ENCODE results near the gene ZNF319.
A peak's percentile ranks its signal among the peaks of the same experiment; 100 is the strongest.

The ZNF319 gene

GRCh38 chr16:57999971-58000705, at the start of gene ZNF319:
Gene ZNF319, minus strand, starts transcription at chr16:58000672. Its CDS starts 2,407 bp downstream, at chr16:57998265.
- FAIRE-seq = no peak

GRCh38 chr16:58049232-58050185, 49.0 kb upstream of the ZNF319 start:
- peak; percentile 83 for FAIRE-seq

More at GRCh38 chr16:57999971-58000705, at the start of gene ZNF319:
- DNase-seq (ENCODE audit: insufficient read length, low spot score) = no peak

GRCh38 chr16:58048494-58049231, 48.2 kb upstream of the ZNF319 start:
- no peak for DNase-seq (ENCODE audit: insufficient read length, low spot score)
- FAIRE-seq = peak; percentile 68

More at GRCh38 chr16:58049232-58050185, 49.0 kb upstream of the ZNF319 start:
- DNase-seq (ENCODE audit: insufficient read length, low spot score) = no peak

GRCh38 chr16:58047557-58048348, 47.3 kb upstream of the ZNF319 start:
- FAIRE-seq (no peak), DNase-seq (ENCODE audit: insufficient read length, low spot score) (no peak)

DNA sequence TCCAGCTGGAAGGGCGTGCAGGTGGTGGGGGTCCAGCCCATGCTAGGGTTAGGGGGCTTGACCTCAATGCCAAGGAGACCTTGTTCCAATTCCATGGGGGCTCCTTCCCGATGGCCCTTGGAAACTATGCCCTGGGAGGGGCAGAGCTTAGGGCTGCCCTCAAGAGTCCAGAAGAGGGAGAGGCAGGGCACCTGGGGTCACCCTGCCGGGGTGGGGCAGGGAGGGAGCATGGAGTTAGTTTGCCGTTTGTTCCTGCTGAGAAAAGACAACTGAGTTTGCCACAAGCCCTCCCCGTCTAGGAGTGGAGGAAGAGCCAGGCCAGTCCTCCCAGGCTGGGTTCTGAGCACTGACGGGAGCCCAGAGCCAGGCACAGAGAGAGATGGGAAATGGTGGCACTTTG, 46.5 kb upstream of the ZNF319 start:
- DNase-seq (ENCODE audit: insufficient read length, low spot score) (no peak), FAIRE-seq (no peak)

DNA sequence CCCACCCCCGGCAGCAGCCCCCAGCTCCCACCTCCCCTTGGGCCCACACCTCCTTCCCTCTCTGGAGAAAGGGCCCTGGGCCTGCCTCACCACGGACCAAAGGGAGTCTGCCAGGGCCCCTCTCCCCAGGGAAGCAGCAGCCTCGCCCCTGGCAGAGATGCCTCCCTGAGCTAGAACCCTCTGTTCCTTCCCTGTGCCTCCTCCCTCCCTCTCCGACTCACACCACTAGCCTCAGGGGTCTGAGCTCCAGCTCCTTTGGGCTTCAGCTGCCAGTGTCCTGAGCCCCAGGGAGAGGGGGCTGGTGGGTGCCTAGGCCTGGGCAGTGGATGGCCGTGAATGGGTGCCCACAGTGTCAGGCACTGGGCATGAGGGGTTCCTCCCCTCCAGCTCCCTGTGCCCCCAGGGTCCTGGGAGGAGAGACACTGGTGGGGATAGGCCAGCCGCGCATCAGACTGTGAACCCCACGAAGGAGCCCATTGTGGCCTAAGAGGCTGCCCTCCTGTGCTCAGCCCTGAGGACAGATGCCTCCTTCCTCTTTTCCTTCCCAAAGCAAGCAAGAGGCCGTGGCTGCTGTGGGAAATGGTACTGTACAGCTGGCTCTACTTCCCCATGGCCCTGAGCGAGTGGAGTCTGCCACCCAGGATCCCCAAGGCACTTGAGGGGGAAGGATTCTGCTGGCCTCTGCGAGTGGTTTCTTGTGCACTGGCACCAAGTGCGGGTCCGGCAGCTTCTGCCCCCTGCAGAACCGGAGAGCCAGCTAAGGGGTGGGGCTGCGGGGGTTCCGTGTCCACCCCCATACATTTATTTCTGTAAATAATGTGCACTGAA, 45.8 kb upstream of the ZNF319 start:
- DNase-seq (ENCODE audit: insufficient read length, low spot score) (no peak), FAIRE-seq (no peak)

DNA sequence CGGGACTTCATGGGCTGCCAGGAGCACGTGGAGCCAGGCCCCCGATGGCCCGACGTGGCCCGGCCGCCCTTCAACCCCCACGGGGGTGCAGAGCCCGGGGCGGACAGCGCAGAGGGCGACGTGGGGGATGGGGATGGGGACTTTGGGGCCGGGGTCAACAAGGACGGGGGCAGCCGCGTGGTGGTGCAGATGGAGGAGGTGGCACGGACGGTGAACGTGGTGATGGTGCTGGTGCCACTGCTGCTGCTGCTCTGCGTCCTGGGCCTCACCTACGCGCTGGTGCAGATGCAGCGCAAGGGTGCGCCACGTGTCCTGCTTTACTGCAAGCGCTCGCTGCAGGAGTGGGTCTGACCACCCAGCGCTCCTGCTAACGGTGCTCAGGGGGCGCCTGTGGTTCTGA, 44.6 kb upstream of the ZNF319 start:
- DNase-seq (ENCODE audit: insufficient read length, low spot score) (no peak), FAIRE-seq (no peak)

DNA sequence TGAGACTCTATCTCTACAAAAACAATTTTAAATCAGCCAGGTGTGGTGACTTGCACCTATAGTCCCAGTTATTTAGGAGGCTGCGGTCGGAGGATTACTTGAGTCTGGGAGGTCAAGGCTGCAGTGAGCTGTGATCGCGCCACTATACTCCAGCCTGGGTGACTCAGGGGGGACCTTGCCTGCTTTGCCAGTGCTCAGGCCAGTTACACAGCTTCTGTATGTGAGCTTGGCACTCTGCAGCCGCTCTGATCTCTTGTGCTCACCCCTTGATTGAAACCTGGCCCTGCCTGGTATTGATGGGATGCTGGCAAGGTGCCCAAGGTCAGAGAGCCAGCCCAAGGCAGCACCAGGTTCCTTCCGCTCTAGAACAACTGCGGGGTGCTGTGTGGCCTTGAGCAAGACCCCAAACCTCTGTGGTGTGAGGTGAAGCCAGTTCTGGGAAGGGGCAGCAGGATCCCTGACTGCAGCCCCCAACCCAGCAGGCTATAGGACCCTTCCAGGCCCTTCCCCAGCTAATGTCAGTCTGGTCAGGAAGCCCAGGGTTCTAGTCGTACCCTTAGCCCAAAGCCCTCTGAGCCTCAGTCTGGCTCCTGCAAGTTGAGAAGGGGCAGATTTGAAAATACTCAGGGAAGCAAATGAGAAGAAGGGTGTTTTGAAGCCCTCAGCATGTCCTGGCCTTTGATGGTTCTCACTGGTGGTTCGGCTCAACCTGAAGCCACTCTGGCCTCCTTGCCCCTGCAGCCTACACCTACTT, 44.0 kb upstream of the ZNF319 start:
- FAIRE-seq = no peak

GRCh38 chr16:58043571-58044155, 43.2 kb upstream of the ZNF319 start:
- DNase-seq (ENCODE audit: insufficient read length, low spot score) (no peak), FAIRE-seq (no peak)

More for the DNA sequence above, 44.0 kb upstream of the ZNF319 start:
- no peak for DNase-seq (ENCODE audit: insufficient read length, low spot score)

- DNase-seq (ENCODE audit: insufficient read length, low spot score) = no peak
- peak; percentile 31 for FAIRE-seq
These were observed 42.5 kb upstream of the ZNF319 start for GRCh38 chr16:58042886-58043515.

DNA sequence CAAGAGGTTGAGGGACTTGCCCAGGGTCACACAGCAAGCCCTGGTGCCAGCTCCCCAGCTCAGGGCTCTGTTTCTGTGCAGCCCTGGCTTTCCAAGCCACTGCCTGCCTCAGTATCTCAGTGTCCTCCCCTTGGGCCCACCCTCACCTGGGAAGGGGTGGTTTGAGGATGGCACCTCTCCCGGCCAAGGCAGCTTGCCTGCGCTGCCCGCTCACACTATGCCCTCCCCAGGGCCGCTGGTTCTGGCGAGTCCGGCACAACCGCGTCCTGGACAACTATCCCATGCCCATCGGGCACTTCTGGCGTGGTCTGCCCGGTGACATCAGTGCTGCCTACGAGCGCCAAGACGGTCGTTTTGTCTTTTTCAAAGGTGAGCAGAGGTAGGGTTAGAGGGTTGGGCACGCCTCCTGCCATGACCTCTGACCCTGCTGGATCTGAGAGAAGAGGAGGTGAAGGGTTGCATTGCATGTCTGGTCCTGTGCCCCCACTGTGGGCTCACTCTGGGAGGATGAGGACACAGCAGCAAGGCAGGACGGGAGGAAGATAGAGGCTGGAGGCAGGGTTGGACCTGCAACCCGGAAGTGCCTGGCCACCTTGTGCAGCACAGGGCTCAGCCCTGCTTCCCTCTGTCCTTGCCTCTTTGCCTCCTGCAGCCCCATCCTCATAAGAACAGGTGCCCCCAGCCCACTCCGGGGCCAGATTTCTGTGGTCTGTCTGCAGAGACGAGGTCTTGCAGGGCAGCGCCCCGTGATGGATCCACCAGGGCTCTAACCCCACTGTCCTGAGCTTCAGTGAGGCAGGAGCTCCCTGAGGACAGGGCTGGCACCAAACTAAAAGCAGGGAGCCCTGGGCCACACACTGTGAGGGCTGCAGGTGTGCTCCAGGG, 41.8 kb upstream of the ZNF319 start:
- DNase-seq (ENCODE audit: insufficient read length, low spot score) (no peak), FAIRE-seq (peak; percentile 48)

GRCh38 chr16:58041628-58041955, 41.1 kb upstream of the ZNF319 start:
- FAIRE-seq (no peak), DNase-seq (ENCODE audit: insufficient read length, low spot score) (no peak)

- no peak for FAIRE-seq
- DNase-seq (ENCODE audit: insufficient read length, low spot score) = no peak
These were observed 40.6 kb upstream of the ZNF319 start for GRCh38 chr16:58040945-58041627.

GRCh38 chr16:58040496-58040846, 40.0 kb upstream of the ZNF319 start:
- FAIRE-seq (no peak), DNase-seq (ENCODE audit: insufficient read length, low spot score) (no peak)

DNA sequence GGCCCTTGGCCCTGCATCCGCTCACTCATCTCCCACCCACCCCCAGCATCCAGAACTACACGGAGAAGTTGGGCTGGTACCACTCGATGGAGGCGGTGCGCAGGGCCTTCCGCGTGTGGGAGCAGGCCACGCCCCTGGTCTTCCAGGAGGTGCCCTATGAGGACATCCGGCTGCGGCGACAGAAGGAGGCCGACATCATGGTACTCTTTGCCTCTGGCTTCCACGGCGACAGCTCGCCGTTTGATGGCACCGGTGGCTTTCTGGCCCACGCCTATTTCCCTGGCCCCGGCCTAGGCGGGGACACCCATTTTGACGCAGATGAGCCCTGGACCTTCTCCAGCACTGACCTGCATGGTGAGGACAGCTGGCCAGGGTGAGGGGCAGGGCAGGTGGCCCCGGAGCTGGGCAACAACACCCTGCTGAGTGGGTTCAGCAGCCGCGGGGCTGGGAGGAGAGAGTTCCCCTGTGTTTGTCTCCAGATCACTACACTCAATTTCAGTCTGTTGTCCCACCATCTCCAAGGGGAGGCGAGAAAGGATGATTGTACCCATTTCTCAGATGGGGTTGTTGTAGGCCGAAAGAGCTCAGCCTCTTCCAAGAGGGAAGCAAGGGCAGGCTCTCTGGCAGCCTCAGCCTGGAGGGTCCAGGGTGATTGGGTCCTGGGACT, 39.5 kb upstream of the ZNF319 start:
- FAIRE-seq (no peak), DNase-seq (ENCODE audit: insufficient read length, low spot score) (no peak)

DNA sequence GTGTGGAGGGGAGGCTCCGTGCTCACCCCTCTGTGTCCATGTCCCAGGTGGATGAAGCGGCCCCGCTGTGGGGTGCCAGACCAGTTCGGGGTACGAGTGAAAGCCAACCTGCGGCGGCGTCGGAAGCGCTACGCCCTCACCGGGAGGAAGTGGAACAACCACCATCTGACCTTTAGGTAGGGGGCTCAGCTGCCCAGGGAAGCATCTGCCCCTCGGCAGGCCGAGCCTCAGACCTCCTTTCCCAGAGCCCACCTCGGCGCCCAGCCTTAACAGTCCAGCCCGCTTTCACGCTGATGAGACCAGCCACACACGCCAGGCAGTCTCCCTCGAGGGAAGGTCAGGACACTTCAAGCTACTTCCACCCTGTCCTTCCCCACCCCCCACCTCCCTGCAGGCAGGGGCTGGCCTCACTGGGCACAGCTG, 37.8 kb upstream of the ZNF319 start:
- FAIRE-seq (no peak), DNase-seq (ENCODE audit: insufficient read length, low spot score) (no peak)

Data from HTR-8/SVneo (cell line).